ENCODE data around the gene LYPD1. TPM values are rescaled to one million over a fixed set of nuclear protein-coding genes. Genes with fewer than 3 reads are reported as not detected.

The LYPD1 gene
- total and polyA plus RNA-seq, 4 donors, result 0.17 to 0.65 (median 0.46) TPM

GRCh38 chr2:132667706-132668105, 2.3 kb downstream of the LYPD1 start:
- no peak for DNase-seq (ENCODE audit: low spot score)
- 84% methylated on average over 1 of the region's 1 CpG for WGBS
- H3K4me3 ChIP-seq (ENCODE audit: low read depth in 1 of 3, low read length in 3 of 3), result no peak overlapping the region

More at GRCh38 chr2:132667706-132668105, 2.3 kb downstream of the LYPD1 start:
- Histone ChIP-seq H3K27ac (ENCODE audit: low read depth in 1 of 2, low read length in 2 of 2) (no peak overlapping the region), H3K9ac (ENCODE audit: low read depth in 1 of 2, low read length in 2 of 2) (no peak overlapping the region), H3K9me3 (ENCODE audit: control insufficient read depth in 4 of 4, low read length in 3 of 4) (no peaks in the 10 kb centered on the region), H3K27me3 (ENCODE audit: control insufficient read depth in 4 of 4, insufficient read depth in 4 of 4, low read length in 3 of 4) (peaks cover 0 to 2% (median 0%) of the 10 kb centered on the region in 4 donors), H3K4me1 (ENCODE audit: control insufficient read depth in 4 of 4, insufficient read depth in 4 of 4, low read length in 3 of 4) (peaks cover 13 to 31% (median 25%) of the 10 kb centered on the region in 4 donors), H3K36me3 (ENCODE audit: control insufficient read depth in 4 of 4, insufficient read depth in 3 of 4, low read depth in 1 of 4, low read length in 3 of 4) (no peaks in the 10 kb centered on the region)
- TF ChIP-seq EGR1 (IDR thresholded peaks at IDR 0.05; ENCODE audit: low read depth in 2 of 2) (no peak), ATF3 (IDR thresholded peaks at IDR 0.05) (no peak), CTCF (IDR thresholded peaks at IDR 0.05; ENCODE audit: low read depth, low read length, missing input control) (no peak), HNF4G (IDR thresholded peaks at IDR 0.05) (no peak), RXRA (IDR thresholded peaks at IDR 0.05) (no peak), MAX (IDR thresholded peaks at IDR 0.05) (no peak), SP1 (IDR thresholded peaks at IDR 0.05) (no peak), JUND (IDR thresholded peaks at IDR 0.05) (no peak), GABPA (IDR thresholded peaks at IDR 0.05 in 1 of 2, conservative IDR thresholded peaks at IDR 0.05 in 1 of 2) (no peak), ZBTB33 (IDR thresholded peaks at IDR 0.05) (no peak), NR2F2 (IDR thresholded peaks at IDR 0.05) (no peak), FOXA2 (IDR thresholded peaks at IDR 0.05) (no peak), HNF4A (conservative IDR thresholded peaks at IDR 0.05) (no peak), RAD21 (IDR thresholded peaks at IDR 0.05) (no peak), REST (IDR thresholded peaks at IDR 0.05) (no peak)

Measured in liver (tissue), 9 donors.